Astrocyte (in vitro differentiated cells and primary cell): ENCODE results near the gene GPR89A.
"Not testable (repeated sequence)": the region's sequence is repeated elsewhere in the genome, so short reads cannot be mapped to it uniquely, and the experiment has no call there.

Experiments
- CTCF ChIP-seq: IDR thresholded peaks from 2 replicates; pipeline ENCODE4 v1.5.1; 2011; ENCODE audit warnings: low read depth, mild to moderate bottlenecking, inconsistent platforms, low read length, moderate library complexity; ENCODE audit not compliant: insufficient read depth
- EZH2 ChIP-seq: IDR thresholded peaks from 2 replicates; pipeline ENCODE4 v1.6.1; 2012; ENCODE audit warnings: mild to moderate bottlenecking, low read length, inconsistent platforms; ENCODE audit not compliant: insufficient read depth

DNA sequence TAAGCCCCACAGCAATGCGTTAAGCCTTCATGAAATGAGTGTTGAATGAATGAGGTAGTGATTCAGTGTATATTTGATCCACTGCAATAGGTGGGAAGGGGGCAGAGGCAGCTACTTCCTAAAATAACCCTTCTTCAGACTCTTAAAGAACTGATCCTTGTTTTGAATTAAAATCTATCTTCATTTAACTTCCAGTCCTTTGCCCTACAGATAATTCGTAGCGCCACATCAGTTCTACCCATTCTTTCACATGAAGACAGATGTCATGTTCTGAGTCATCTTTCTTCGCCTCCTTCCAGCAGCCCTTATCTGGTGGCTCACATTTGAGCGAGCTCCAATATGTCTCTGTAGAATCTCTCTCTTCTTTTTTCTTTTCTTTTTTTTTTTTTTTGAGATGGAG, 948 bp upstream of the GPR89A start:
- not testable (repeated sequence) for TF ChIP-seq CTCF, EZH2
